Kidney (tissue), 14 donors: ENCODE results near the gene DKK1. TPM values are rescaled to one million over a fixed set of nuclear protein-coding genes. Genes with fewer than 3 reads are reported as not detected.

Experiments
- DNase-seq, 5 donors: peaks; one replicate each; pipeline ENCODE4 v3.0.0-alpha.2; 2013 to 2020
- FAIRE-seq: peaks from 2 replicates; lab custom pipeline; 2012; peaks lifted over from hg19 to GRCh38; lab: Jason Lieb, UNC
- H3K27ac ChIP-seq, 2 donors: one replicate each; pipeline ENCODE4 v1.7.0; 2013; ENCODE audit warnings: low read depth in 2 of 2, low read length in 2 of 2, inconsistent platforms in 1 of 2
- H3K27me3 ChIP-seq: one replicate; pipeline ENCODE4 v1.7.1; 2013; ENCODE audit warnings: low read length, inconsistent platforms; ENCODE audit not compliant: control insufficient read depth, insufficient read depth
- H3K36me3 ChIP-seq, 3 donors: one replicate each; pipeline versions ENCODE4 v1.7.0 to v1.7.1; 2013; ENCODE audit warnings: low read length in 3 of 3, control low read depth in 1 of 3, inconsistent platforms in 1 of 3; ENCODE audit not compliant: insufficient read depth in 3 of 3, control insufficient read depth in 2 of 3
- H3K4me1 ChIP-seq, 3 donors: one replicate each; pipeline versions ENCODE4 v1.7.0 to v1.7.1; 2013; ENCODE audit warnings: low read length in 3 of 3, inconsistent platforms in 1 of 3, low read depth in 1 of 3; ENCODE audit not compliant: control insufficient read depth in 2 of 3, insufficient read depth in 2 of 3
- H3K4me3 ChIP-seq, 3 donors: one replicate each; pipeline versions ENCODE4 v1.7.0 to v1.8.1; 2013; ENCODE audit warnings: low read length in 3 of 3, control low read depth in 1 of 3, inconsistent platforms in 1 of 3
- H3K9ac ChIP-seq, 3 donors: one replicate each; pipeline versions ENCODE4 v1.7.0 to v1.7.1; 2013; ENCODE audit warnings: low read length in 3 of 3, control low read depth in 1 of 3, inconsistent platforms in 1 of 3
- H3K9me3 ChIP-seq, 3 donors: one replicate each; pipeline versions ENCODE4 v1.7.0 to v1.7.1; 2013; ENCODE audit warnings: low read length in 3 of 3, control low read depth in 1 of 3, inconsistent platforms in 1 of 3; ENCODE audit not compliant: control insufficient read depth in 2 of 3, insufficient read depth in 1 of 3
- CTCF ChIP-seq: IDR thresholded peaks from 3 replicates; pipeline ENCODE4 v1.5.1; 2012; ENCODE audit warnings: mild to moderate bottlenecking, moderate library complexity, borderline replicate concordance; ENCODE audit not compliant: insufficient read depth; ENCODE audit errors: extremely low read depth
- intact Hi-C: fragments of 100-400 bp; cut with DNase I; formaldehyde crosslinking; loops from one replicate; pipeline ENCODE4 v1.11.1; 2022
- polyA plus RNA-seq: library from polyadenylated mRNA; stranded (reverse); fragments of 350-450 nt; fragmentation: Illumina TruSeq; extraction: RNeasy Lipid Tissue Mini Kit (QIAGEN cat#74804); gene quantifications from one replicate; pipeline ENCODE4 v1.2.3, GENCODE V29; 2014; ENCODE audit warnings: low read depth, low replicate concordance; ENCODE audit not compliant: insufficient read depth
- total RNA-seq: library from RNA; stranded (reverse); fragmentation: NEBNext Ultra II Directional; extraction: Animal tissue kit (Norgen Biotek cat#: 25700); gene quantifications from one replicate; pipeline ENCODE4 v1.2.1, GENCODE V29; 2021
- donor health status: control.
- donor health status: control.
- donor health status: control.
- donor health status: control.
- donor health status: control.
- donor health status: DM: yes; HTN: yes; CAD: no.
- donor health status: Normal renal cell carcinoma (clear cell type).

DKK1 gene
- total and polyA plus RNA-seq, 2 donors from 2014 or later = 1.5 TPM; not detected in 1

GRCh38 chr10:52319926-52320325, 5.8 kb downstream of the DKK1 start:
- intact Hi-C loops = no loop called here
- no peak overlapping the region for H3K27ac ChIP-seq

GRCh38 chr10:52322323-52322722, 8.2 kb downstream of the DKK1 start:
- H3K36me3 ChIP-seq = no peaks in the 10 kb centered on the region
- no peaks in the 10 kb centered on the region for H3K9me3 ChIP-seq
- H3K27me3 ChIP-seq = no peaks in the 10 kb centered on the region
- H3K4me1 ChIP-seq = no peaks in the 10 kb centered on the region
- no peak for DNase-seq
- no peak for TF ChIP-seq CTCF
- H3K27ac ChIP-seq = no peak overlapping the region
- no peak for FAIRE-seq
- no peak overlapping the region for H3K4me3 ChIP-seq
- intact Hi-C loops = no loop called here
- no peak overlapping the region for H3K9ac ChIP-seq

More at GRCh38 chr10:52319926-52320325, 5.8 kb downstream of the DKK1 start:
- H3K9ac ChIP-seq = no peak overlapping the region
- TF ChIP-seq CTCF = no peak
- H3K36me3 ChIP-seq = no peaks in the 10 kb centered on the region
- H3K9me3 ChIP-seq = no peaks in the 10 kb centered on the region
- H3K4me3 ChIP-seq = no peak overlapping the region
- DNase-seq (no peak), FAIRE-seq (no peak)
- H3K4me1 ChIP-seq = no peaks in the 10 kb centered on the region
- no peaks in the 10 kb centered on the region for H3K27me3 ChIP-seq

GRCh38 chr10:52322936-52323335, 8.9 kb downstream of the DKK1 start:
- H3K9me3 ChIP-seq = no peaks in the 10 kb centered on the region
- intact Hi-C loops = no loop called here
- no peak overlapping the region for H3K27ac ChIP-seq
- no peaks in the 10 kb centered on the region for H3K4me1 ChIP-seq
- no peak overlapping the region for H3K9ac ChIP-seq
- no peaks in the 10 kb centered on the region for H3K27me3 ChIP-seq
- H3K4me3 ChIP-seq = no peak overlapping the region
- DNase-seq = no peak
- TF ChIP-seq CTCF = no peak
- no peak for FAIRE-seq
- no peaks in the 10 kb centered on the region for H3K36me3 ChIP-seq

GRCh38 chr10:52326382-52326781, 12.3 kb downstream of the DKK1 start:
- Histone ChIP-seq H3K27me3 (no peaks in the 10 kb centered on the region), H3K9me3 (no peaks in the 10 kb centered on the region), H3K36me3 (no peaks in the 10 kb centered on the region), H3K9ac (no peak overlapping the region), H3K27ac (no peak overlapping the region), H3K4me1 (no peaks in the 10 kb centered on the region), H3K4me3 (no peak overlapping the region)
- DNase-seq (no peak), FAIRE-seq (no peak)
- no peak for TF ChIP-seq CTCF
- intact Hi-C loops = no loop called here
